HEK293T (cell line): ENCODE data around the gene TBPL1.
A peak's percentile ranks its signal among the peaks of the same experiment; 100 is the strongest.

Experiments
- BHLHE40 ChIP-seq: fragments of 450-650 bp; IDR thresholded peaks from 2 replicates; pipeline ENCODE4 v1.6.1; 2016; ENCODE audit warnings: mild to moderate bottlenecking, moderate library complexity, borderline replicate concordance
- CTBP1 ChIP-seq: fragments of 450-650 bp; IDR thresholded peaks from 2 replicates; pipeline ENCODE4 v1.6.1; 2016; ENCODE audit warnings: borderline replicate concordance
- ELF4 ChIP-seq: fragments of 450-650 bp; IDR thresholded peaks from 2 replicates; pipeline ENCODE4 v1.6.1; 2017; ENCODE audit warnings: antibody characterized with exemption
- FOXA1 ChIP-seq: fragments of 450-650 bp; IDR thresholded peaks from 2 replicates; pipeline ENCODE4 v1.6.1; 2016; ENCODE audit warnings: mild to moderate bottlenecking
- FOXK2 ChIP-seq: fragments of 450-650 bp; IDR thresholded peaks from 2 replicates; pipeline ENCODE4 v1.6.1; 2016; ENCODE audit warnings: mild to moderate bottlenecking
- FOXM1 ChIP-seq: fragments of 450-650 bp; IDR thresholded peaks from 2 replicates; pipeline ENCODE4 v1.6.1; 2017; ENCODE audit warnings: mild to moderate bottlenecking, borderline replicate concordance
- HDGF ChIP-seq: fragments of 450-650 bp; IDR thresholded peaks from 2 replicates; pipeline ENCODE4 v1.6.1; 2017; ENCODE audit warnings: antibody characterized with exemption, borderline replicate concordance
- L3MBTL2 ChIP-seq: fragments of 450-650 bp; conservative IDR thresholded peaks from 2 replicates; pipeline ENCODE4 v1.6.1; 2016; ENCODE audit warnings: mild to moderate bottlenecking
- NFRKB ChIP-seq: fragments of 450-650 bp; IDR thresholded peaks from 2 replicates; pipeline ENCODE4 v1.6.1; 2016; ENCODE audit warnings: mild to moderate bottlenecking, moderate library complexity
- SUZ12 ChIP-seq: fragments of 450-650 bp; IDR thresholded peaks from 2 replicates; pipeline ENCODE4 v1.6.1; 2016; ENCODE audit warnings: mild to moderate bottlenecking
- TARDBP ChIP-seq: fragments of 450-650 bp; IDR thresholded peaks from 2 replicates; pipeline ENCODE4 v1.6.1; 2016
- ZNF384 ChIP-seq: fragments of 450-650 bp; IDR thresholded peaks from 2 replicates; pipeline ENCODE4 v1.6.1; 2016

- peak; percentile 94 for TF ChIP-seq TARDBP
- TF ChIP-seq FOXM1: no peak
- no peak for TF ChIP-seq FOXA1
- no peak for TF ChIP-seq SUZ12
- TF ChIP-seq HDGF: no peak
- TF ChIP-seq FOXK2: no peak
- TF ChIP-seq BHLHE40: no peak
- 0 out of 2 replicates have a peak, but pooled peaks have one; percentile 7 for TF ChIP-seq ELF4
- peak; percentile 61 for TF ChIP-seq CTBP1
- no peak for TF ChIP-seq NFRKB
- peak; percentile 75 for TF ChIP-seq L3MBTL2
- peak; percentile 88 for TF ChIP-seq ZNF384
Measured at GRCh38 chr6:133951881-133952814, 876 bp upstream of the TBPL1 start.
